Astrocyte (in vitro differentiated cells and primary cell): Measurements from ENCODE around the gene NAT9.

Source experiments
- EZH2 ChIP-seq: IDR thresholded peaks from 2 replicates; pipeline ENCODE4 v1.6.1; 2012; ENCODE audit warnings: mild to moderate bottlenecking, low read length, inconsistent platforms; ENCODE audit not compliant: insufficient read depth
- TF ChIP-seq, protein P1 (sequence below): IDR thresholded peaks from 2 replicates; pipeline ENCODE4 v1.5.1; 2011; ENCODE audit warnings: low read depth, mild to moderate bottlenecking, inconsistent platforms, low read length, moderate library complexity; ENCODE audit not compliant: insufficient read depth

GRCh38 chr17:74739227-74739831 is 36.8 kb downstream of the NAT9 start:
- TF ChIP-seq, protein P1, sequence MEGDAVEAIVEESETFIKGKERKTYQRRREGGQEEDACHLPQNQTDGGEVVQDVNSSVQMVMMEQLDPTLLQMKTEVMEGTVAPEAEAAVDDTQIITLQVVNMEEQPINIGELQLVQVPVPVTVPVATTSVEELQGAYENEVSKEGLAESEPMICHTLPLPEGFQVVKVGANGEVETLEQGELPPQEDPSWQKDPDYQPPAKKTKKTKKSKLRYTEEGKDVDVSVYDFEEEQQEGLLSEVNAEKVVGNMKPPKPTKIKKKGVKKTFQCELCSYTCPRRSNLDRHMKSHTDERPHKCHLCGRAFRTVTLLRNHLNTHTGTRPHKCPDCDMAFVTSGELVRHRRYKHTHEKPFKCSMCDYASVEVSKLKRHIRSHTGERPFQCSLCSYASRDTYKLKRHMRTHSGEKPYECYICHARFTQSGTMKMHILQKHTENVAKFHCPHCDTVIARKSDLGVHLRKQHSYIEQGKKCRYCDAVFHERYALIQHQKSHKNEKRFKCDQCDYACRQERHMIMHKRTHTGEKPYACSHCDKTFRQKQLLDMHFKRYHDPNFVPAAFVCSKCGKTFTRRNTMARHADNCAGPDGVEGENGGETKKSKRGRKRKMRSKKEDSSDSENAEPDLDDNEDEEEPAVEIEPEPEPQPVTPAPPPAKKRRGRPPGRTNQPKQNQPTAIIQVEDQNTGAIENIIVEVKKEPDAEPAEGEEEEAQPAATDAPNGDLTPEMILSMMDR = no peak
- no peak for TF ChIP-seq EZH2
